CD14-positive monocyte (primary cell): Measurements from ENCODE around the gene SH3GL3. TPM values are rescaled to one million over a fixed set of nuclear protein-coding genes. Genes with fewer than 3 reads are reported as not detected.

ENCODE experiments used
- DNase-seq, 3 donors: peaks; one replicate each; pipeline ENCODE4 v3.0.0-alpha.2; 2011 to 2022
- H2AFZ ChIP-seq: 2 replicates; pipeline ENCODE4 v1.6.0; 2012; ENCODE audit warnings: mild to moderate bottlenecking, low read depth, low read length, inconsistent platforms; ENCODE audit not compliant: insufficient read depth, poor library complexity, severe bottlenecking
- H3K27ac ChIP-seq, 2 donors: 1 replicate in 1 of 2; 2 replicates in 1 of 2; pipeline ENCODE4 v1.5.1; 2012 to 2013; ENCODE audit warnings: low read length in 2 of 2, control low read depth in 1 of 2, inconsistent platforms in 1 of 2, low read depth in 1 of 2, mild to moderate bottlenecking in 1 of 2
- H3K27me3 ChIP-seq, 2 donors: one replicate each; pipeline versions ENCODE4 v1.6.0 to v1.6.1; 2011 to 2013; ENCODE audit warnings: low read length in 2 of 2; ENCODE audit not compliant: control insufficient read depth in 2 of 2, insufficient read depth in 2 of 2
- H3K36me3 ChIP-seq, 2 donors: replicated peaks in 1 of 2; 1 replicate in 1 of 2; 2 replicates in 1 of 2; pipeline versions ENCODE4 v1.5.1 to v1.6.1; 2012 to 2013; ENCODE audit warnings: low read length in 2 of 2, control low read depth in 1 of 2, inconsistent platforms in 1 of 2, mild to moderate bottlenecking in 1 of 2; ENCODE audit not compliant: insufficient read depth in 2 of 2, control insufficient read depth in 1 of 2
- H3K4me1 ChIP-seq, 2 donors: 1 replicate in 1 of 2; 2 replicates in 1 of 2; pipeline versions ENCODE4 v1.5.1 to v1.6.1; 2012 to 2013; ENCODE audit warnings: low read length in 2 of 2, control low read depth in 1 of 2, inconsistent platforms in 1 of 2, mild to moderate bottlenecking in 1 of 2, moderate library complexity in 1 of 2; ENCODE audit not compliant: insufficient read depth in 2 of 2, control insufficient read depth in 1 of 2
- H3K4me2 ChIP-seq: replicated peaks from 2 replicates; pipeline ENCODE3; 2012; ENCODE audit warnings: low read length, moderate library complexity, mild to moderate bottlenecking; ENCODE audit not compliant: poor library complexity, severe bottlenecking; ENCODE audit errors: extremely low read depth
- H3K4me3 ChIP-seq, 3 experiments: fragments of 200-600 bp in 1 of 3; sonication (generic) in 1 of 3; replicated peaks in 1 of 3; 1 replicate in 2 of 3; 2 replicates in 1 of 3; pipeline ENCODE4 v1.5.1; 2011 to 2013; ENCODE audit warnings: low read length in 3 of 3, mild to moderate bottlenecking in 3 of 3, control low read depth in 2 of 3, low read depth in 2 of 3, inconsistent platforms in 1 of 3, moderate library complexity in 1 of 3
- H3K79me2 ChIP-seq: 2 replicates; pipeline ENCODE4 v1.6.0; 2012; ENCODE audit warnings: mild to moderate bottlenecking, control low read depth, inconsistent platforms, low read length, moderate library complexity; ENCODE audit not compliant: insufficient read depth
- H3K9ac ChIP-seq: 2 replicates; pipeline ENCODE4 v1.6.0; 2017; ENCODE audit warnings: low read length, mild to moderate bottlenecking; ENCODE audit not compliant: insufficient read depth, poor library complexity, severe bottlenecking
- H3K9me3 ChIP-seq, 2 donors: replicated peaks in 1 of 2; 1 replicate in 1 of 2; 2 replicates in 1 of 2; pipeline versions ENCODE4 v1.5.1 to v1.6.1; 2012 to 2013; ENCODE audit warnings: low read length in 2 of 2, control low read depth in 1 of 2; ENCODE audit not compliant: control insufficient read depth in 1 of 2, insufficient read depth in 1 of 2
- H4K20me1 ChIP-seq: 2 replicates; pipeline ENCODE4 v1.6.0; 2012; ENCODE audit warnings: mild to moderate bottlenecking, low read length, control low read depth, moderate library complexity; ENCODE audit not compliant: insufficient read depth
- H3K27ac Mint-ChIP-seq, 7 donors: one replicate each; pipeline ENCODE4 v1.8.0; 2020; ENCODE audit warnings: mild to moderate bottlenecking in 7 of 7, mixed read lengths in 7 of 7, moderate library complexity in 6 of 7, inconsistent platforms in 2 of 7
- H3K27me3 Mint-ChIP-seq, 3 donors: one replicate each; pipeline ENCODE4 v1.8.0; 2021 to 2022; ENCODE audit warnings: low read depth in 3 of 3, mild to moderate bottlenecking in 3 of 3, mixed read lengths in 3 of 3, moderate library complexity in 3 of 3, inconsistent platforms in 1 of 3
- H3K36me3 Mint-ChIP-seq, 2 donors: one replicate each; pipeline ENCODE4 v1.8.0; 2020; ENCODE audit warnings: mixed read lengths in 2 of 2, inconsistent platforms in 1 of 2, mild to moderate bottlenecking in 1 of 2
- H3K4me1 Mint-ChIP-seq: one replicate; pipeline ENCODE4 v1.8.0; 2020; ENCODE audit warnings: mild to moderate bottlenecking, mixed read lengths
- H3K4me3 Mint-ChIP-seq, 2 donors: one replicate each; pipeline ENCODE4 v1.8.0; 2020; ENCODE audit warnings: mild to moderate bottlenecking in 2 of 2, mixed read lengths in 2 of 2, moderate library complexity in 1 of 2
- H3K9me3 Mint-ChIP-seq, 7 donors: one replicate each; pipeline ENCODE4 v1.8.0; 2020 to 2022; ENCODE audit warnings: mixed read lengths in 7 of 7, mild to moderate bottlenecking in 6 of 7, moderate library complexity in 6 of 7, inconsistent platforms in 2 of 7
- CTCF ChIP-seq: fragments of 200-600 bp; IDR thresholded peaks from one replicate; pipeline ENCODE4 v1.8.0; 2022; ENCODE audit warnings: antibody characterized with exemption, mild to moderate bottlenecking
- WGBS: methylation state at CpG from one replicate; pipeline ENCODE4 v1.1.5; 2013; ENCODE audit warnings: missing lambda C conversion rate; ENCODE audit not compliant: insufficient coverage; 5-methylcytosine and 5-hydroxymethylcytosine counted together
- intact Hi-C, 2 donors: fragments of 100-400 bp; cut with micrococcal nuclease; formaldehyde crosslinking; loops; one replicate each; pipeline versions ENCODE4 v1.15.0 to v1.15.1; 2023
- polyA plus RNA-seq, 3 donors: library from polyadenylated mRNA; depleted of rRNA in 1 of 3; unstranded in 2 of 3; stranded (reverse) in 1 of 3; fragments of 300-500 nt in 2 of 3; fragments of >200 nt in 1 of 3; fragmentation: Illumina TruSeq in 2 of 3; gene quantifications; 1 replicate in 2 of 3; 2 replicates in 1 of 3; pipeline ENCODE4 v1.2.3, GENCODE V29; 2012 to 2021

SH3GL3 gene
- polyA plus RNA-seq, 3 donors: not detected

- Histone ChIP-seq H4K20me1 (no peaks in the 10 kb centered on the region), H3K36me3 (no peaks in the 10 kb centered on the region), H3K4me1 (no peaks in the 10 kb centered on the region), H3K9ac (no peak overlapping the region), H3K79me2 (no peaks in the 10 kb centered on the region), H3K4me2 (no peak overlapping the region), H3K4me3 (no peak overlapping the region), H3K27ac (no peak overlapping the region), H3K27me3 (no peaks in the 10 kb centered on the region), H2AFZ (no peak overlapping the region), H3K9me3 (peaks cover 4 to 12% of the 10 kb centered on the region in 2 donors)
- intact Hi-C loops: no loop called here
- H3K36me3 Mint-ChIP-seq: no peaks in the 10 kb centered on the region
- no peaks in the 10 kb centered on the region for H3K4me1 Mint-ChIP-seq
- H3K9me3 Mint-ChIP-seq: peaks cover 0 to 18% (median 9%) of the 10 kb centered on the region in 7 donors
- no peak for TF ChIP-seq CTCF
- H3K4me3 Mint-ChIP-seq: no peak overlapping the region
- H3K27me3 Mint-ChIP-seq: peaks cover 0 to 3% (median 2%) of the 10 kb centered on the region in 3 donors
- H3K27ac Mint-ChIP-seq: no peak overlapping the region
- no peak for DNase-seq
Measured at GRCh38 chr15:83643201-83643600, 196.1 kb downstream of the SH3GL3 start.

GRCh38 chr15:83644439-83644838 is 197.3 kb downstream of the SH3GL3 start:
- H3K9ac ChIP-seq: no peak overlapping the region
- Mint-ChIP-seq H3K4me3 (no peak overlapping the region), H3K36me3 (no peaks in the 10 kb centered on the region), H3K9me3 (peaks cover 0 to 18% (median 8%) of the 10 kb centered on the region in 7 donors), H3K27ac (no peak overlapping the region), H3K4me1 (no peaks in the 10 kb centered on the region), H3K27me3 (peaks cover 0 to 6% (median 2%) of the 10 kb centered on the region in 3 donors)
- WGBS: 90% methylated on average over 1 of the region's 1 CpG
- no peak overlapping the region for H3K4me2 ChIP-seq
- intact Hi-C loops: no loop called here
- H3K79me2 ChIP-seq: no peaks in the 10 kb centered on the region
- no peaks in the 10 kb centered on the region for H3K27me3 ChIP-seq
- H3K4me3 ChIP-seq: no peak overlapping the region
- no peaks in the 10 kb centered on the region for H3K36me3 ChIP-seq
- no peak for DNase-seq
- H4K20me1 ChIP-seq: no peaks in the 10 kb centered on the region
- H2AFZ ChIP-seq: no peak overlapping the region
- H3K27ac ChIP-seq: no peak overlapping the region
- no peak for TF ChIP-seq CTCF
- no peaks in the 10 kb centered on the region for H3K4me1 ChIP-seq
- peaks cover 4 to 8% of the 10 kb centered on the region in 2 donors for H3K9me3 ChIP-seq
